ENCODE measurements around the gene FNBP1.

- TF ChIP-seq RFX5 (IDR thresholded peaks at IDR 0.05; ENCODE audit: low read depth, low read length) (no peak), ATAD3A (CRISPR knock-in tag; IDR thresholded peaks at IDR 0.05) (no peak), ZNF775 (CRISPR knock-in tag; IDR thresholded peaks at IDR 0.05; ENCODE audit: borderline replicate concordance) (no peak)
Measured at GRCh38 chr9:129930743-129931142, 112.2 kb downstream of the FNBP1 start.
